Spleen (tissue), 7 donors: Measurements from ENCODE around the gene OR2T6.

Experiments used
- CTCF ChIP-seq, 11 experiments: fragments of 200-600 bp in 7 of 11; fragments of 450-650 bp in 4 of 11; sonication (generic) in 4 of 11; IDR thresholded peaks in 8 of 11; conservative IDR thresholded peaks in 3 of 11; 1 replicate in 7 of 11; 2 replicates in 4 of 11; pipeline versions ENCODE4 v1.4.0 to v1.8.0; 2016 to 2021; ENCODE audit warnings: antibody characterized with exemption in 11 of 11, inconsistent platforms in 4 of 11, mild to moderate bottlenecking in 1 of 11
- POLR2A ChIP-seq, 3 donors: fragments of 450-650 bp; IDR thresholded peaks; one replicate each; pipeline ENCODE4 v1.5.1; 2017; ENCODE audit warnings: antibody characterized with exemption in 3 of 3, mild to moderate bottlenecking in 1 of 3
- POLR2AphosphoS5 ChIP-seq, 3 donors: sonication (generic); formaldehyde crosslinking; IDR thresholded peaks; one replicate each; pipeline ENCODE4 v1.5.1; 2017; ENCODE audit warnings: antibody characterized with exemption in 3 of 3
- donor health status: DM: no; HTN: no; CAD: no; lungs with moderate emphysema.
- donor health status: DM: no; HTN: no; CAD: no.
- donor health status: DM: no; HTN: no; CAD: no.

GRCh38 chr1:248373761-248374160 is 1.8 kb upstream of the OR2T6 start:
- TF ChIP-seq CTCF (IDR thresholded peaks at IDR 0.05 in 8 of 11, conservative IDR thresholded peaks at IDR 0.05 in 3 of 11) (no peak), POLR2A (IDR thresholded peaks at IDR 0.05) (no peak), POLR2AphosphoS5 (IDR thresholded peaks at IDR 0.05) (no peak)
